ENCODE measurements around the gene TNFRSF1A.

DNA sequence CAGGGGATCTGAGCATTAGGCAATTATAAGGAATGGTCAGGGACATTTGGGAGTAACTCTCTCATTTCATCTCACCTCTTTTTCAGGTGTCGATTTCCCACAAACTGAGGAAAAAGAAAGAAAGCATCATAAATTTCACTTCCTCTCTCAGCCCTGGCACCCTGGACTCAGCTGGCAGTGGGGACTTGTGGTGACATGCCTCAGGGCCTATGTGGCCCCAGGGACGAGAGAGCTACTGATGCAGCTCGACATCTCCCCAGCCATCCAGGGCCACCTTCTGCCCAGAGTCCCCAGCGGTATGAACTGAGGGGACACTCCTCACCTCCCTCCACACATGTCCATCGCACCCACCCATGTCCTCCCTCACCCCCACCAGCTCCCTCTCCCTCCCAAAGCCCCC, 11.7 kb downstream of the TNFRSF1A start:
- TF ChIP-seq POLR2A (IDR thresholded peaks at IDR 0.05; ENCODE audit: low read depth, low read length) = no peak
- TF ChIP-seq POLR2AphosphoS5 (IDR thresholded peaks at IDR 0.05; ENCODE audit: low read depth, low read length) = no peak

All from GM12891 (cell line).